Right lobe of liver (tissue), 6 donors: ENCODE data around the gene EPS8L2. TPM values are rescaled to one million over a fixed set of nuclear protein-coding genes. Genes with fewer than 3 reads are reported as not detected.

ENCODE experiments used
- ATAC-seq, 4 donors: fragments of 200-7000 bp; cut with Tn5 transposase; one replicate each; pipeline ENCODE4 v1.9.1; 2020; ENCODE audit warnings: mild to moderate bottlenecking in 4 of 4, moderate library complexity in 4 of 4
- DNase-seq, 3 donors: peaks; one replicate each; pipeline ENCODE4 v3.0.0-alpha.2; 2020
- H3K27ac ChIP-seq, 3 donors: fragments of 200-600 bp; one replicate each; pipeline ENCODE4 v1.8.0; 2022
- H3K27me3 ChIP-seq, 2 donors: fragments of 200-600 bp; one replicate each; pipeline ENCODE4 v1.8.0; 2022
- H3K36me3 ChIP-seq, 4 donors: fragments of 200-600 bp; sonication (generic) in 1 of 4; one replicate each; pipeline versions ENCODE4 v1.5.1 to v1.8.0; 2017 to 2022; ENCODE audit warnings: control low read depth in 1 of 4
- H3K4me1 ChIP-seq, 4 donors: fragments of 200-600 bp; sonication (generic) in 1 of 4; one replicate each; pipeline versions ENCODE4 v1.5.1 to v1.8.0; 2017 to 2022; ENCODE audit warnings: control low read depth in 1 of 4
- H3K4me3 ChIP-seq, 3 donors: fragments of 200-600 bp; one replicate each; pipeline ENCODE4 v1.8.0; 2022
- H3K9me3 ChIP-seq, 4 donors: fragments of 200-600 bp; sonication (generic) in 1 of 4; one replicate each; pipeline versions ENCODE4 v1.5.1 to v1.8.0; 2017 to 2022; ENCODE audit warnings: control low read depth in 1 of 4
- POLR2A ChIP-seq: fragments of 450-650 bp; IDR thresholded peaks from one replicate; pipeline ENCODE4 v1.6.1; 2017; ENCODE audit warnings: antibody characterized with exemption, mild to moderate bottlenecking
- WGBS: methylation state at CpG from one replicate; pipeline ENCODE4 v1.1.6; 2018; ENCODE audit warnings: low coverage, low lambda C conversion rate; ENCODE audit not compliant: insufficient coverage; ENCODE audit errors: missing lambda C conversion rate; 5-methylcytosine and 5-hydroxymethylcytosine counted together
- intact Hi-C, 2 donors: fragments of 100-400 bp; cut with DNase I; formaldehyde crosslinking; loops; one replicate each; pipeline versions ENCODE4 v1.11.2 to v1.14.1; 2022
- total RNA-seq, 6 experiments: library from RNA; depleted of rRNA in 2 of 6; stranded (reverse); fragments of >200 nt in 2 of 6; fragmentation: NEBNext Ultra II Directional in 3 of 6; extraction: Animal tissue kit (Norgen Biotek cat#: 25700) in 3 of 6; gene quantifications; one replicate each; pipeline versions ENCODE4 v1.1.0 to v1.2.4, GENCODE V29; 2016 to 2023
- TF ChIP-seq, protein P1 (sequence below), 4 donors: fragments of 200-600 bp in 3 of 4; fragments of 450-650 bp in 1 of 4; IDR thresholded peaks; one replicate each; pipeline versions ENCODE4 v1.5.1 to v1.8.0; 2016 to 2022; ENCODE audit warnings: antibody characterized with exemption in 4 of 4, mild to moderate bottlenecking in 2 of 4
- donor health status: DM: no; HTN: yes; CAD: no.
- donor health status: DM: no; HTN: no; CAD: no.
- donor health status: DM: no; HTN: no; CAD: no.
- donor health status: DM: no; HTN: yes; CAD: no.
- donor health status: DM: no; HTN: yes; CAD: no.

EPS8L2 gene
- total RNA-seq, 6 experiments from 2014 or later, result 95.8 to 184 (median 120) TPM

DNA sequence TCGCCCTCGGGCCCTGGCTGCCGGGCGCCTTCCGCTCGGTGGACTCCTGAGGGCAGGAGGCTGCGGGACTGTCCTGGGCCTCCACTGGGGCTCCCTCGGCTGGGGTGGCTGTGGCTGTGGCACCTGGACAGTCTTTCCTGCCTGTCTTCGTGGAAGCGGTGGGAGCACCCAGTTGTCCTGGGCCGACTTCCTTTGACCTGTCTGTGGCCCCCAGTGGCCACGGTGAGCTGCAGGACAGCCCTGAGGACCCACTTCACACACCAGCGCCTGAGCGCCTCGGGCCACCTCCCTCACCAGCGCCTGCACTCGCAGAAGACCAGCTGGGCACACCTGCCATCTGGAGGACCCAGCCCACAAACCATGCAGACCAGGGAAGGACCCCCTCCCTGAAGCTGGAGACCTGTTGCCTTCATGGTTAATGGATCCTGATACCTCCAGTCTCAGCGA is 1.8 kb upstream of the EPS8L2 start:
- no peaks in the 10 kb centered on the region for H3K27me3 ChIP-seq
- ATAC-seq (no peak), DNase-seq (peak in 1 of 3 donors; percentile 50)
- H3K4me1 ChIP-seq, result peaks cover 0 to 53% (median 26%) of the 10 kb centered on the region in 4 donors
- H3K27ac ChIP-seq, result peak overlapping the region; percentile 53 to 77 (median 70)
- H3K4me3 ChIP-seq, result peak overlapping the region in 2 of 3 donors; percentile 86 to 91
- intact Hi-C loops, result no loop called here
- WGBS, result 72% methylated on average over 6 of the region's 18 CpGs
- no peak for TF ChIP-seq POLR2A
- TF ChIP-seq, protein P1, sequence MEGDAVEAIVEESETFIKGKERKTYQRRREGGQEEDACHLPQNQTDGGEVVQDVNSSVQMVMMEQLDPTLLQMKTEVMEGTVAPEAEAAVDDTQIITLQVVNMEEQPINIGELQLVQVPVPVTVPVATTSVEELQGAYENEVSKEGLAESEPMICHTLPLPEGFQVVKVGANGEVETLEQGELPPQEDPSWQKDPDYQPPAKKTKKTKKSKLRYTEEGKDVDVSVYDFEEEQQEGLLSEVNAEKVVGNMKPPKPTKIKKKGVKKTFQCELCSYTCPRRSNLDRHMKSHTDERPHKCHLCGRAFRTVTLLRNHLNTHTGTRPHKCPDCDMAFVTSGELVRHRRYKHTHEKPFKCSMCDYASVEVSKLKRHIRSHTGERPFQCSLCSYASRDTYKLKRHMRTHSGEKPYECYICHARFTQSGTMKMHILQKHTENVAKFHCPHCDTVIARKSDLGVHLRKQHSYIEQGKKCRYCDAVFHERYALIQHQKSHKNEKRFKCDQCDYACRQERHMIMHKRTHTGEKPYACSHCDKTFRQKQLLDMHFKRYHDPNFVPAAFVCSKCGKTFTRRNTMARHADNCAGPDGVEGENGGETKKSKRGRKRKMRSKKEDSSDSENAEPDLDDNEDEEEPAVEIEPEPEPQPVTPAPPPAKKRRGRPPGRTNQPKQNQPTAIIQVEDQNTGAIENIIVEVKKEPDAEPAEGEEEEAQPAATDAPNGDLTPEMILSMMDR (IDR thresholded peaks at IDR 0.05), result no peak
- no peaks in the 10 kb centered on the region for H3K9me3 ChIP-seq
- no peaks in the 10 kb centered on the region for H3K36me3 ChIP-seq

DNA sequence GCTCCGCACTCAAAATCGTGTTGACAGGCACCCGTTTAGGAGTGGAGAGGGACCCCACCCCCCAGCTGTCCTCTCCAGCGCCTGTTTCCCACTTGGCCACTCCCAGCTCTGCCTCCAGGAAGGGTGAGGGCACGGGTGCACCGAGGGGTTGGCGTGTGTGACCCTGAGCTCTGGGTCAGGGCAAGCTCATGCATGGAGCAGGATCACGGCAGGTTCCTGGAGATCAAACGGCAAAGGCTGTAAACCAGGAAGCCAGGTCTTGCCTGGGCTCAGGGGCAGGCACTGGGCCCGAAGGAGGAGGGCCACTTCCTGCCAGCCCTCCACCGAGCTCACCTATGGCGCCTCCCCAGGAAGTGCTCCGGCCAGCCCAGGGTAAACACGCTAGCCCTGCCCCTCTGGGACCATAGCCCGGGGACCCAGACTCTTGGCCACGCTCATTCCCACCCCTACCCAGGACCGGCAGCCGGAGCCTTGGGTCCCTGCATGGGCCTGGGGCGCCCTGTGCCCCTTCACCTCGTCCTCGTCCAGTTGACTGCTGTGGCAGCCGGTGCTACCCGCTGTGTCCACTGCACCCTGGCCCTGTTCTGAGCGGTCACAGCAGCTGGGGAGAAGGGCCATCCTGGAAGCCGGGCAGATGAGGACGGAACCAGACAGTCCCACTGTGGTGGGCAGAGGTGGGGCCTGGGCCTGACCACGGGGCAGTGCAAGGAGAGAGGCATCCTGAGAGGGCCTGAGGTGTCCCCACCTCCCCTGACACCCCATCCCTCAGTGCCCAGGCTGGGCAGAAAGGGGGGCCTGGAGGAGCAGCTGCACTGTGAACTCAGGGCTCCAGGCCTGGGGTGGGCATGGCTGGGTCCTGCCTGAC is 1.0 kb upstream of the EPS8L2 start:
- H3K9me3 ChIP-seq, result no peaks in the 10 kb centered on the region
- H3K27ac ChIP-seq, result peak overlapping the region; percentile 53 to 77 (median 70)
- DNase-seq (peak; percentile 93 to 97 (median 97)), ATAC-seq (peak; percentile 64 to 79 (median 70))
- peak overlapping the region; percentile 67 to 91 (median 86) for H3K4me3 ChIP-seq
- intact Hi-C loops, result no loop called here
- 40% methylated on average over 1 of the region's 27 CpGs for WGBS
- H3K36me3 ChIP-seq, result no peaks in the 10 kb centered on the region
- peaks cover 0 to 57% (median 28%) of the 10 kb centered on the region in 4 donors for H3K4me1 ChIP-seq
- TF ChIP-seq, protein P1 (IDR thresholded peaks at IDR 0.05), result no peak
- peak; percentile 84 for TF ChIP-seq POLR2A
- H3K27me3 ChIP-seq, result no peaks in the 10 kb centered on the region

DNA sequence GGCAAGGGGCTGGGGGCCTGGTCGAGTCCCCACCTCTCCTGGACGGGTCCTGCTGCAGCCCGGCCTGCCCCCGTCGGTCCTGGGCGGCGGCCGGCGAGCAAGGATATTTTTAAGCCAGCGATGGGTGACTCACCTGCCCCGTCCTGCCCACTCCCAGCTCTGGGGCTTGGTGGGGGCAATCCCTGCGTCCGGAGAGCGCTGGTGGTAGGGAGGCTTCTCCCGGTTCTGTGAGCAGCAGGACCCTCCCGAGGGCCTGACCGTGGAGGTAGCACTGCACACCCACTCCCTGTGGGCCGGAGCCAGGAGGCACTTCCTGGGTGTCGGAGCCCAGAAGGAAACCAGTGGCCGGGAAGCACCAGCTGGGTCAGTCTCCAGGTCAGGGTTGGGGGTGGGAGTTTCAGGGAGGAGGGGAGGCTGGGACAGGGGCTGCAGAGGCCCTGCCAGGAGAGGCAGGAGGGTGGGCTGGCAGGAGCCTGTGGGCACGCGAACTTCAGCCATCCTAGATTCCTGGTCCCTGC is 467 bp downstream of the EPS8L2 start:
- WGBS, result no CpG with 5 or more reads among the region's 22 CpGs
- peaks cover 0 to 54% (median 24%) of the 10 kb centered on the region in 4 donors for H3K4me1 ChIP-seq

DNA sequence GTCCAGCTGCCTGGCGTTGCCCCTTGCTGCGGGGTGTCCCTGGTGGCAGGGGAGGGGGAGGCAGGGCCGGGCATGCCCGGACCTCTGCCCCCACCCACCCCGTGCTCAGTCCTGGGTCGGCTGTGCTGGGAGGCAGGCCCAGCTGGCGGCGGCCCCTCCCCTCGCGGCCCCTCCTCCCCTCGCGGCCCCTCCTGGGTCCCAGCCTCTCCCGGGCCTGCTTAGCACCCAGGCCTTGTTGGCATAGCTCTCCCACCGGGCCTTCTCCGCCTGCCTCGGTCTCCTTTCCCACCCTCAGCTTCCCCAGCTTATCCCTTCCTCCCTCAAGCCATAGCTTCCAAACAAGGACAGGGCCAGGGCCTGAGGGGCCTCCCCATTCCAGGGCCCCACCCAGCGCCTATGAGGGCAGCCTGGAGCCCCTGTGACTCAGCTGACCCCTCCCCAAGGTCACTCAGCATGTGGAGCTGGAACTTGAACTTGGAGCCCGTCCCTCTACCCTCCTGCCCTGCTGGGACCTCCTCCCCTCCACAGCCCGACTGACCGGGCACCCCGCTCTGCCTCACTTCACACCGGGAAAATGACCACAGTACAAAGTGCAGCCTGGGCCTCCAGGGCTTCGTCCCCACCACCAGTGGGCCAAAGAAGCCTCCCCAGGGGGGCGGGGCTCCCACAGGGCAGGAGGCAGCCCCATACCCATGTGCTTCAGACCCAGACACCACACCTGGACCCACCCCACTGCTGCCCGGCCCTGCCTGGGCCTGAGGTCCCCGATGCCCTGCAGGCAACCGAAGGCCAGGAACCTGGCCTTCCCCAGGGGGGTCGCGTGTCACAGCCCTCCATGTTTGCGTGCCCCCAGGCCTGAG is 1.2 kb downstream of the EPS8L2 start:
- TF ChIP-seq, protein P1 (IDR thresholded peaks at IDR 0.05), result peak in 2 of 4 donors; percentile 12 to 40
- peak; percentile 18 for TF ChIP-seq POLR2A

More for the DNA sequence above, 467 bp downstream of the EPS8L2 start:
- peak in 1 of 4 donors; percentile 0 for ATAC-seq
- peak overlapping the region; percentile 67 to 91 (median 86) for H3K4me3 ChIP-seq
- no peak for DNase-seq
- H3K36me3 ChIP-seq, result no peaks in the 10 kb centered on the region
- intact Hi-C loops, result no loop called here
- peak overlapping the region; percentile 53 to 77 (median 60) for H3K27ac ChIP-seq
- no peaks in the 10 kb centered on the region for H3K27me3 ChIP-seq
- TF ChIP-seq, protein P1 (IDR thresholded peaks at IDR 0.05), result no peak
- no peak for TF ChIP-seq POLR2A
- H3K9me3 ChIP-seq, result no peaks in the 10 kb centered on the region

More for the DNA sequence above, 1.2 kb downstream of the EPS8L2 start:
- Histone ChIP-seq H3K36me3 (no peaks in the 10 kb centered on the region), H3K4me1 (peaks cover 0 to 52% (median 23%) of the 10 kb centered on the region in 4 donors), H3K27me3 (no peaks in the 10 kb centered on the region), H3K27ac (peak overlapping the region; percentile 53 to 77 (median 60)), H3K4me3 (peak overlapping the region; percentile 67 to 91 (median 86)), H3K9me3 (no peaks in the 10 kb centered on the region)
- peak; percentile 79 to 94 (median 89) for DNase-seq
- intact Hi-C loops, result no loop called here
- ATAC-seq, result peak; percentile 40 to 64 (median 52)
- 31% methylated on average over 7 of the region's 30 CpGs for WGBS
